ENCODE results near the gene ABCA13.

DNA sequence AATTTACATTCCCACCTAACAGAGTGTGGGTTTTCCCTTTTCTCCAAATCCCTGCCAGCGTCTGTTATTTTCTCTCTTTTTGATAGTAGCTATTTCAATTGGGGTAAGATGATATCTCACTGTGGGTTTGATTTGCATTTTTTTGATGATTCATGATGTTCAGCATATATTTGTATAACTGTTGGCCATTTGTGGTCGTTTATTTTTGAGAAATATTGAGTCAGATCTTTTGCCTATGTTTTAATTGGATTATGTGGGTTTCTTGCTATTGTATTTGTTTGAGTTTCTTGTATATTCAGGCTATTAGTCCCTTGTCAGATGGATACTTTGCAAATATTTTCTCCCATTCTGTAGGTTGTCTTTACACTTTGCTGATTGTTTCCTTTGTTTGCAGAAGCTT is 193.8 kb downstream of the ABCA13 start:
- TF ChIP-seq TARDBP (IDR thresholded peaks at IDR 0.05) (no peak), FOXK2 (IDR thresholded peaks at IDR 0.05) (no peak), BHLHE40 (IDR thresholded peaks at IDR 0.05; ENCODE audit: borderline replicate concordance) (no peak), SP1 (IDR thresholded peaks at IDR 0.05) (no peak), SUZ12 (IDR thresholded peaks at IDR 0.05) (no peak), FOXM1 (IDR thresholded peaks at IDR 0.05; ENCODE audit: borderline replicate concordance) (no peak), ARNT (IDR thresholded peaks at IDR 0.05) (no peak), ZNF384 (IDR thresholded peaks at IDR 0.05) (no peak), HDGF (IDR thresholded peaks at IDR 0.05; ENCODE audit: borderline replicate concordance) (no peak), FOXA1 (IDR thresholded peaks at IDR 0.05) (no peak), LEF1 (IDR thresholded peaks at IDR 0.05; ENCODE audit: borderline replicate concordance) (no peak)
- TF ChIP-seq, protein P1, sequence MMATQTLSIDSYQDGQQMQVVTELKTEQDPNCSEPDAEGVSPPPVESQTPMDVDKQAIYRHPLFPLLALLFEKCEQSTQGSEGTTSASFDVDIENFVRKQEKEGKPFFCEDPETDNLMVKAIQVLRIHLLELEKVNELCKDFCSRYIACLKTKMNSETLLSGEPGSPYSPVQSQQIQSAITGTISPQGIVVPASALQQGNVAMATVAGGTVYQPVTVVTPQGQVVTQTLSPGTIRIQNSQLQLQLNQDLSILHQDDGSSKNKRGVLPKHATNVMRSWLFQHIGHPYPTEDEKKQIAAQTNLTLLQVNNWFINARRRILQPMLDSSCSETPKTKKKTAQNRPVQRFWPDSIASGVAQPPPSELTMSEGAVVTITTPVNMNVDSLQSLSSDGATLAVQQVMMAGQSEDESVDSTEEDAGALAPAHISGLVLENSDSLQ (IDR thresholded peaks at IDR 0.05): no peak
